Thoracic aorta (tissue), 2 donors: ENCODE data around the gene FGL2. TPM values are rescaled to one million over a fixed set of nuclear protein-coding genes. Genes with fewer than 3 reads are reported as not detected.
A peak's percentile ranks its signal among the peaks of the same experiment; 100 is the strongest.
"Not testable (repeated sequence)": the region's sequence is repeated elsewhere in the genome, so short reads cannot be mapped to it uniquely, and the experiment has no call there.

Experiments
- ATAC-seq: fragments of 150-250 bp; one replicate; pipeline ENCODE4 v1.8.0; 2017; ENCODE audit warnings: low read depth; ENCODE audit not compliant: insufficient number of reproducible peaks, low FRiP score
- DNase-seq: peaks from one replicate; pipeline ENCODE4 v3.0.0-alpha.2; 2020; ENCODE audit warnings: low spot score
- H3K27ac ChIP-seq, 2 donors: fragments of 200-600 bp; sonication (generic); 1 replicate in 1 of 2; 2 replicates in 1 of 2; pipeline ENCODE4 v1.5.1; 2016; ENCODE audit warnings: mild to moderate bottlenecking in 2 of 2, moderate library complexity in 2 of 2
- H3K27me3 ChIP-seq: fragments of 200-600 bp; sonication (generic); replicated peaks from 2 replicates; pipeline ENCODE4 v1.6.0; 2016; ENCODE audit warnings: mild to moderate bottlenecking; ENCODE audit not compliant: insufficient read depth
- H3K36me3 ChIP-seq: fragments of 200-600 bp; sonication (generic); one replicate; pipeline ENCODE4 v1.5.1; 2016
- H3K4me1 ChIP-seq, 2 donors: fragments of 200-600 bp; sonication (generic); 1 replicate in 1 of 2; 2 replicates in 1 of 2; pipeline versions ENCODE4 v1.5.1 to v1.6.0; 2016; ENCODE audit warnings: low read depth in 2 of 2, mild to moderate bottlenecking in 1 of 2; ENCODE audit not compliant: control insufficient read depth in 1 of 2
- H3K4me3 ChIP-seq: fragments of 200-600 bp; sonication (generic); 2 replicates; pipeline ENCODE4 v1.5.1; 2016; ENCODE audit warnings: mild to moderate bottlenecking
- H3K9me3 ChIP-seq: fragments of 200-600 bp; sonication (generic); 2 replicates; pipeline ENCODE4 v1.5.1; 2016
- CTCF ChIP-seq: fragments of 200-600 bp; sonication (generic); IDR thresholded peaks from one replicate; pipeline ENCODE4 v1.5.1; 2019; ENCODE audit warnings: antibody characterized with exemption
- total RNA-seq, 2 donors: library from RNA; depleted of rRNA; stranded (reverse); fragments of >200 nt; gene quantifications; one replicate each; pipeline versions ENCODE4 v1.1.0 to v1.2.3, GENCODE V29; 2016

FGL2 gene
- total RNA-seq, 2 donors from 2014 or later, result 163 to 242 TPM

GRCh38 chr7:77184463-77184862, 15.2 kb downstream of the FGL2 start:
- no peak overlapping the region for H3K4me3 ChIP-seq
- no peaks in the 10 kb centered on the region for H3K36me3 ChIP-seq
- peaks cover 21 to 32% of the 10 kb centered on the region in 2 donors for H3K4me1 ChIP-seq
- H3K9me3 ChIP-seq, result no peaks in the 10 kb centered on the region
- no peak for DNase-seq
- no peaks in the 10 kb centered on the region for H3K27me3 ChIP-seq
- no peak for ATAC-seq
- TF ChIP-seq CTCF, result no peak
- peak overlapping the region; percentile 14 to 47 for H3K27ac ChIP-seq

GRCh38 chr7:77182261-77182660, 17.4 kb downstream of the FGL2 start:
- Histone ChIP-seq H3K27ac (no peak overlapping the region), H3K4me3 (no peak overlapping the region), H3K27me3 (no peaks in the 10 kb centered on the region), H3K4me1 (peaks cover 26 to 45% of the 10 kb centered on the region in 2 donors), H3K36me3 (no peaks in the 10 kb centered on the region), H3K9me3 (no peaks in the 10 kb centered on the region)
- ATAC-seq, result no peak
- no peak for DNase-seq
- TF ChIP-seq CTCF, result no peak

- TF ChIP-seq CTCF, result no peak
- no peak for ATAC-seq
These were observed 17.9 kb downstream of the FGL2 start for GRCh38 chr7:77181734-77182133.

GRCh38 chr7:77181015-77181595, 18.5 kb downstream of the FGL2 start:
- no peak for TF ChIP-seq CTCF
- Histone ChIP-seq H3K36me3 (no peaks in the 10 kb centered on the region), H3K4me3 (no peak overlapping the region), H3K27ac (no peak overlapping the region), H3K27me3 (no peaks in the 10 kb centered on the region), H3K9me3 (no peaks in the 10 kb centered on the region), H3K4me1 (peaks cover 28 to 56% of the 10 kb centered on the region in 2 donors)
- no peak for DNase-seq
- ATAC-seq, result no peak

More at GRCh38 chr7:77181734-77182133, 17.9 kb downstream of the FGL2 start:
- H3K27ac ChIP-seq, result no peak overlapping the region
- H3K4me3 ChIP-seq, result no peak overlapping the region
- DNase-seq, result no peak
- H3K36me3 ChIP-seq, result no peaks in the 10 kb centered on the region
- peaks cover 28 to 49% of the 10 kb centered on the region in 2 donors for H3K4me1 ChIP-seq
- H3K9me3 ChIP-seq, result no peaks in the 10 kb centered on the region
- H3K27me3 ChIP-seq, result no peaks in the 10 kb centered on the region

GRCh38 chr7:77178024-77178423, 21.6 kb downstream of the FGL2 start:
- H3K36me3 ChIP-seq, H3K4me3 ChIP-seq, H3K9me3 ChIP-seq, H3K27me3 ChIP-seq, DNase-seq, ATAC-seq: not testable (repeated sequence)
- H3K4me1 ChIP-seq, result peaks cover 11 to 40% of the 10 kb centered on the region in 2 donors
- H3K27ac ChIP-seq, result peak overlapping the region; percentile 87 to 90

GRCh38 chr7:77177321-77177904, 22.2 kb downstream of the FGL2 start:
- ATAC-seq, result peak; percentile 57
- H3K36me3 ChIP-seq, DNase-seq, H3K9me3 ChIP-seq, H3K27me3 ChIP-seq: not testable (repeated sequence)
- Histone ChIP-seq H3K4me3 (peak overlapping the region; percentile 1), H3K27ac (peak overlapping the region; percentile 87 to 90), H3K4me1 (peaks cover 11 to 39% of the 10 kb centered on the region in 2 donors)

- H3K36me3 ChIP-seq, ATAC-seq, DNase-seq, H3K4me3 ChIP-seq, H3K9me3 ChIP-seq, H3K27me3 ChIP-seq: not testable (repeated sequence)
- H3K27ac ChIP-seq, result peak overlapping the region; percentile 87 to 90
- H3K4me1 ChIP-seq, result peaks cover 11 to 39% of the 10 kb centered on the region in 2 donors
These were observed 24.3 kb downstream of the FGL2 start for GRCh38 chr7:77175274-77175800.

GRCh38 chr7:77174418-77174817, 25.2 kb downstream of the FGL2 start:
- DNase-seq, H3K36me3 ChIP-seq, ATAC-seq, H3K4me3 ChIP-seq, H3K9me3 ChIP-seq, H3K27me3 ChIP-seq: not testable (repeated sequence)
- Histone ChIP-seq H3K27ac (peak overlapping the region; percentile 53 to 90), H3K4me1 (peaks cover 11 to 39% of the 10 kb centered on the region in 2 donors)
